ENCODE data around the gene AMT.

DNA sequence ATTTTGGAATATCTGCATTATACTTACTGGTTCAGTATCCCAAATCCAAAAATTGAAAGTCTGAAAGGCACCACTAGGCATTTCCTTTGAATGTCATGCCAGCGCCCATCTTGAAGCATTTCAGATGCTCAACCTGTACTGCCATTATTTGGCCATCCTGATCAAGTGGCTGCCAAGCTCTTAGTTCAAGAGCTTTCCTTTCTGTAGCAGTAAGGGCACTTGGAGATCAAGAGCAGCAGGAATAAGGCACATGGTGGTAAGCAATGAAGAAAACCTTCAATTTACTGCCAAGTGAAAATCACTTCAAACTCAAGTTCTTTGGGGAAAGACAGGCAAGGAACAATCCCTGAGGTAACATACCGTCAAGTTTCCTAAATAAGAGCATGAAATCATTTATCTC, 20.5 kb downstream of the AMT start:
- TF ChIP-seq, protein P1, sequence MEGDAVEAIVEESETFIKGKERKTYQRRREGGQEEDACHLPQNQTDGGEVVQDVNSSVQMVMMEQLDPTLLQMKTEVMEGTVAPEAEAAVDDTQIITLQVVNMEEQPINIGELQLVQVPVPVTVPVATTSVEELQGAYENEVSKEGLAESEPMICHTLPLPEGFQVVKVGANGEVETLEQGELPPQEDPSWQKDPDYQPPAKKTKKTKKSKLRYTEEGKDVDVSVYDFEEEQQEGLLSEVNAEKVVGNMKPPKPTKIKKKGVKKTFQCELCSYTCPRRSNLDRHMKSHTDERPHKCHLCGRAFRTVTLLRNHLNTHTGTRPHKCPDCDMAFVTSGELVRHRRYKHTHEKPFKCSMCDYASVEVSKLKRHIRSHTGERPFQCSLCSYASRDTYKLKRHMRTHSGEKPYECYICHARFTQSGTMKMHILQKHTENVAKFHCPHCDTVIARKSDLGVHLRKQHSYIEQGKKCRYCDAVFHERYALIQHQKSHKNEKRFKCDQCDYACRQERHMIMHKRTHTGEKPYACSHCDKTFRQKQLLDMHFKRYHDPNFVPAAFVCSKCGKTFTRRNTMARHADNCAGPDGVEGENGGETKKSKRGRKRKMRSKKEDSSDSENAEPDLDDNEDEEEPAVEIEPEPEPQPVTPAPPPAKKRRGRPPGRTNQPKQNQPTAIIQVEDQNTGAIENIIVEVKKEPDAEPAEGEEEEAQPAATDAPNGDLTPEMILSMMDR (conservative IDR thresholded peaks at IDR 0.05 in 1 of 2, IDR thresholded peaks at IDR 0.05 in 1 of 2; ENCODE audit: low read depth in 1 of 2, low read length in 2 of 2): no peak
- TF ChIP-seq EZH2 (IDR thresholded peaks at IDR 0.05; ENCODE audit: low read length, missing control alignments): no peak

Measured in fibroblast of lung (primary cell).